ENCODE data around the gene PAX5.

PAX5 gene

DNA sequence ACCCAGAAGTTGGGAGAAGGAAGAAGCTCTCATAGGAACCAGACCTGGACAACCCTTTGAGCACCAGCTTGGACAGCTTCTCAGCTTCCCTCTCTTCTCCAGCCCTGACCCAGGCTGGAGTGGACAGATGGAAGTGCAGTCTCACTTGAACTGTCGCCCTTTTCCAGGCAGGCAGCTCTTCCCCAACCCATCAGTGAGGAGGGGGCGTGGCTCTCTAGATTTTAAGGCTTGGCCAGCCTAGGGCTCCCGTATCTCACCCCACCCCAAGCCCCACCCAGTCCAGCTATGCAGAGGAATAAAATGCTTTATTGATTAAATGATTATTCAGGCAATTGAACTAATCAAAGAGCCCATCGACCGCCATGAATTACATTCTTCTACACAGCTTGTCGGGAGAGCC, 2.2 kb downstream of the PAX5 start:
- Histone ChIP-seq H3K4me2 (no peak overlapping the region), H3K4me3 (IDR thresholded peaks at IDR 0.05; ENCODE audit: insufficient read depth, low read depth, low read length) (no peak overlapping the region), H3K79me2 (ENCODE audit: insufficient read depth, low read depth) (no peaks in the 10 kb centered on the region), H3K27ac (no peak overlapping the region), H2AFZ (ENCODE audit: low read depth) (no peak overlapping the region), H3K36me3 (ENCODE audit: insufficient read depth) (no peaks in the 10 kb centered on the region), H3K27me3 (ENCODE audit: insufficient read depth, low read depth) (peaks cover 75% of the 10 kb centered on the region), H4K20me1 (ENCODE audit: insufficient read depth) (no peaks in the 10 kb centered on the region), H3K4me1 (ENCODE audit: low read depth, poor library complexity, severe bottlenecking) (peaks cover 5% of the 10 kb centered on the region), H3K9ac (no peak overlapping the region)
- TF ChIP-seq, protein P1, sequence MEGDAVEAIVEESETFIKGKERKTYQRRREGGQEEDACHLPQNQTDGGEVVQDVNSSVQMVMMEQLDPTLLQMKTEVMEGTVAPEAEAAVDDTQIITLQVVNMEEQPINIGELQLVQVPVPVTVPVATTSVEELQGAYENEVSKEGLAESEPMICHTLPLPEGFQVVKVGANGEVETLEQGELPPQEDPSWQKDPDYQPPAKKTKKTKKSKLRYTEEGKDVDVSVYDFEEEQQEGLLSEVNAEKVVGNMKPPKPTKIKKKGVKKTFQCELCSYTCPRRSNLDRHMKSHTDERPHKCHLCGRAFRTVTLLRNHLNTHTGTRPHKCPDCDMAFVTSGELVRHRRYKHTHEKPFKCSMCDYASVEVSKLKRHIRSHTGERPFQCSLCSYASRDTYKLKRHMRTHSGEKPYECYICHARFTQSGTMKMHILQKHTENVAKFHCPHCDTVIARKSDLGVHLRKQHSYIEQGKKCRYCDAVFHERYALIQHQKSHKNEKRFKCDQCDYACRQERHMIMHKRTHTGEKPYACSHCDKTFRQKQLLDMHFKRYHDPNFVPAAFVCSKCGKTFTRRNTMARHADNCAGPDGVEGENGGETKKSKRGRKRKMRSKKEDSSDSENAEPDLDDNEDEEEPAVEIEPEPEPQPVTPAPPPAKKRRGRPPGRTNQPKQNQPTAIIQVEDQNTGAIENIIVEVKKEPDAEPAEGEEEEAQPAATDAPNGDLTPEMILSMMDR (conservative IDR thresholded peaks at IDR 0.05; ENCODE audit: low read depth, low read length) = no peak

DNA sequence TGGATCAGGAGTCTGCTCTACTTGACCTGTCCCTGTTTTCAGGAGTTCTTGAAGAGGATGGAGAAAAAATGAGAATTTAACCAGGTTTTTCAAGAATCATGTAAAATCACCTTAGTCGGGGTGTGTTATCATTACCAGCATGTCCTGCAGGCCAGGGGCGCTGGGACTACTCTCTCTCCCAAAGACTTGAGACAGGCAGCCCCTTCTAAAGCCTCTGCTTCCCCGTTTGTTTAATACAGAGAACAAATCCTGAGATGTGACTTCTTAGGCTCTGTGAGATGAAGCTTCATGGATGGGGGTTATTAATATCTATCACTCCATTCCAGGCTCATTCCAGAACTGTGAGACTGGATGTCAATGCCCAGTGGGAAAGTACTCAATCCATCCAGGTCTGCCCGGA, 3.0 kb downstream of the PAX5 start:
- H3K36me3 ChIP-seq (ENCODE audit: insufficient read depth) = no peaks in the 10 kb centered on the region
- no peaks in the 10 kb centered on the region for H4K20me1 ChIP-seq (ENCODE audit: insufficient read depth)
- peaks cover 4% of the 10 kb centered on the region for H3K4me1 ChIP-seq (ENCODE audit: low read depth, poor library complexity, severe bottlenecking)
- H2AFZ ChIP-seq (ENCODE audit: low read depth) = no peak overlapping the region
- H3K27ac ChIP-seq = no peak overlapping the region
- no peak overlapping the region for H3K4me3 ChIP-seq (IDR thresholded peaks at IDR 0.05; ENCODE audit: insufficient read depth, low read depth, low read length)
- no peak overlapping the region for H3K4me2 ChIP-seq
- no peak overlapping the region for H3K9ac ChIP-seq
- peaks cover 69% of the 10 kb centered on the region for H3K27me3 ChIP-seq (ENCODE audit: insufficient read depth, low read depth)
- TF ChIP-seq, protein P1 (conservative IDR thresholded peaks at IDR 0.05; ENCODE audit: low read depth, low read length) = no peak
- H3K79me2 ChIP-seq (ENCODE audit: insufficient read depth, low read depth) = no peaks in the 10 kb centered on the region

DNA sequence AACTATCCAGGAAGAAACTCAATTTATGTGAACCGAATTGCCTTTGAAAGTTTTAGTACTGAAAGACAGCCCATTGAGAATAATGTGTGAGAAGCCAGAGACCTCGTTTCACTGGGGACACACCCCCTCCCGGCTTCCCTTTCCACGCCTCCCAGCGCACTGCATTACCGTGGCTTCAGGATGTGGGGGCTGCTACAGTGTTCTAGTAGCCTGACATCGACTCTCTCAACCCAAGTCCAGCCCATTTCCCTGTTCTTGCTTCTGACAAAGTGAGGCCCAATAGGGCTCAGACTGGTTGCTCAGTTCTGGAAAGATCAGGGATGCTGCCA, 3.5 kb downstream of the PAX5 start:
- Histone ChIP-seq H3K27me3 (ENCODE audit: insufficient read depth, low read depth) (peaks cover 67% of the 10 kb centered on the region), H4K20me1 (ENCODE audit: insufficient read depth) (no peaks in the 10 kb centered on the region), H3K79me2 (ENCODE audit: insufficient read depth, low read depth) (no peaks in the 10 kb centered on the region), H3K36me3 (ENCODE audit: insufficient read depth) (no peaks in the 10 kb centered on the region), H3K4me3 (IDR thresholded peaks at IDR 0.05; ENCODE audit: insufficient read depth, low read depth, low read length) (no peak overlapping the region), H2AFZ (ENCODE audit: low read depth) (no peak overlapping the region), H3K4me2 (no peak overlapping the region), H3K9ac (no peak overlapping the region), H3K27ac (no peak overlapping the region), H3K4me1 (ENCODE audit: low read depth, poor library complexity, severe bottlenecking) (no peaks in the 10 kb centered on the region)
- TF ChIP-seq, protein P1 (conservative IDR thresholded peaks at IDR 0.05; ENCODE audit: low read depth, low read length) = no peak

DNA sequence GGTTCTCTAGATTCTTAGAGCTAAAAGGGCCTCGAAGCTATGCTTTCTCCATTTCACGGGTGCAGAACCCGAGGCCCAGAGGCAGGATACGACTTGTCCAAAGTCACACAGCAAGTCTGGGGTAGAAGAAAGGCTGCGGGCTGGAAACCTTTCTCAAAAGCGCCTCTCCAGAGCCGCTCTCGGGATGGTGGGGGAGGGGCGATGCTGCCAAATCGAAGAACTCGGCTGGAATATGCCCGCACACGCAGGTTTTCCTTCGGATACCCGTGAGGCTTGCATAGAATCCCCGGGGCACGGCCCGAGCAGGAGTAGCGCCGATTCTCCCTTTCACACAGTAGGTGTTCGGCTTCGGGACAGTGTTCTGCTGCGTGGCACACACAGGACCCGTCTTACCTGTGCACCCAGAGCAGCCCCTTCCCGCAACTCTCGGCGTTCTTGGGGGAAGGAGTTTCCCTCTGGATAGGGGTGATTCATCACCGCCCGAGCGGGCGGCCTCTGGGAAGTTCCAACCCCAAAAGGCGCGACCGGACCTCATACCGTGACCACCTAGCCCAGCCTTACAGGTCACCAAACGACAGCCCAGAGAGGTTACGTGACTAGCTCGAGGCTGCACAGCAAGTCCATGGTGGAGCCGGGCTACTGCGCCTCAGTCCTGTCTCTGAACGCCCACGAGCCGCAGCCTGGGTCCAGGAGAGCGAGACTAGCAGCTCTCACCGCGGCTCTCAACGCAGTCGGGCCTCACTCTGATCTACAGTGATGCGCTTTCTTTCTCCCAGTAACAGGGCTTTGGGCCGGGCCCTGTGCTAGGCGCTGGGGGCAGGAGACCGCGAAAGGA, 4.1 kb downstream of the PAX5 start:
- Histone ChIP-seq H3K27me3 (ENCODE audit: insufficient read depth, low read depth) (peaks cover 64% of the 10 kb centered on the region), H2AFZ (ENCODE audit: low read depth) (no peak overlapping the region), H3K79me2 (ENCODE audit: insufficient read depth, low read depth) (no peaks in the 10 kb centered on the region), H4K20me1 (ENCODE audit: insufficient read depth) (no peaks in the 10 kb centered on the region), H3K4me3 (IDR thresholded peaks at IDR 0.05; ENCODE audit: insufficient read depth, low read depth, low read length) (no peak overlapping the region), H3K36me3 (ENCODE audit: insufficient read depth) (no peaks in the 10 kb centered on the region), H3K4me1 (ENCODE audit: low read depth, poor library complexity, severe bottlenecking) (no peaks in the 10 kb centered on the region), H3K27ac (no peak overlapping the region), H3K9ac (no peak overlapping the region), H3K4me2 (no peak overlapping the region)
- TF ChIP-seq, protein P1 (conservative IDR thresholded peaks at IDR 0.05; ENCODE audit: low read depth, low read length) = no peak

Data from KMS-11 (cell line).